ENCODE data around the gene BMP5.

DNA sequence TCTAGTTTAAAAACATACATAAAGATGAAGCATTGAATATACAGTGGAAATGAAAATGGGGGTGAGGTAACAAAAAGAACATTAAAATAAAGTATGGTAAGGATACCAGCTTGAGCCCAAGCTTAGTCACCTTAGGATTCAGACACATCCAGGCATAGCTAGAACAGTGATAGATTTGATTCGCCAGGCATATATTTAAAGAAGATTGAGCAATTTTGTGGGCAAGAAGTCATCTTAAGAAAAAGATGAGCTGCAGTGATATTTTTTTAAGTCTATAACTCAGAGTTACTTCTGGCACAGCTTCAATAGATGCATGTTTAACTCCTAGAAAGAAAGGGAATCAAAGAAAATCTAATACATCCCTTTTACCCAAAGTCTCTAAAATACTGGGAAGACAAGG is 97.9 kb downstream of the BMP5 start:
- TF ChIP-seq JUN (IDR thresholded peaks at IDR 0.05; ENCODE audit: borderline replicate concordance, insufficient read depth, insufficient read length, low read depth) (no peak), EZH2 (IDR thresholded peaks at IDR 0.05; ENCODE audit: borderline replicate concordance, low read depth, low read length, severe bottlenecking) (no peak), POLR2AphosphoS5 (IDR thresholded peaks at IDR 0.05; ENCODE audit: insufficient read depth, low read depth, low read length) (no peak), MYC (IDR thresholded peaks at IDR 0.05; ENCODE audit: low read depth, low read length) (no peak), FOS (IDR thresholded peaks at IDR 0.05; ENCODE audit: borderline replicate concordance, insufficient read depth, low read length) (no peak), POLR2A (IDR thresholded peaks at IDR 0.05; ENCODE audit: low read depth, low read length) (no peak), GATA2 (IDR thresholded peaks at IDR 0.05; ENCODE audit: insufficient read depth, insufficient read length, low read depth, low read length) (no peak)
- TF ChIP-seq, protein P1, sequence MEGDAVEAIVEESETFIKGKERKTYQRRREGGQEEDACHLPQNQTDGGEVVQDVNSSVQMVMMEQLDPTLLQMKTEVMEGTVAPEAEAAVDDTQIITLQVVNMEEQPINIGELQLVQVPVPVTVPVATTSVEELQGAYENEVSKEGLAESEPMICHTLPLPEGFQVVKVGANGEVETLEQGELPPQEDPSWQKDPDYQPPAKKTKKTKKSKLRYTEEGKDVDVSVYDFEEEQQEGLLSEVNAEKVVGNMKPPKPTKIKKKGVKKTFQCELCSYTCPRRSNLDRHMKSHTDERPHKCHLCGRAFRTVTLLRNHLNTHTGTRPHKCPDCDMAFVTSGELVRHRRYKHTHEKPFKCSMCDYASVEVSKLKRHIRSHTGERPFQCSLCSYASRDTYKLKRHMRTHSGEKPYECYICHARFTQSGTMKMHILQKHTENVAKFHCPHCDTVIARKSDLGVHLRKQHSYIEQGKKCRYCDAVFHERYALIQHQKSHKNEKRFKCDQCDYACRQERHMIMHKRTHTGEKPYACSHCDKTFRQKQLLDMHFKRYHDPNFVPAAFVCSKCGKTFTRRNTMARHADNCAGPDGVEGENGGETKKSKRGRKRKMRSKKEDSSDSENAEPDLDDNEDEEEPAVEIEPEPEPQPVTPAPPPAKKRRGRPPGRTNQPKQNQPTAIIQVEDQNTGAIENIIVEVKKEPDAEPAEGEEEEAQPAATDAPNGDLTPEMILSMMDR (IDR thresholded peaks at IDR 0.05; ENCODE audit: extremely low read depth in 1 of 2, insufficient read depth in 1 of 2, low read depth in 1 of 2, low read length in 2 of 2): no peak
- TF ChIP-seq, protein P2, sequence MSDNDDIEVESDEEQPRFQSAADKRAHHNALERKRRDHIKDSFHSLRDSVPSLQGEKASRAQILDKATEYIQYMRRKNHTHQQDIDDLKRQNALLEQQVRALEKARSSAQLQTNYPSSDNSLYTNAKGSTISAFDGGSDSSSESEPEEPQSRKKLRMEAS (IDR thresholded peaks at IDR 0.05; ENCODE audit: insufficient read depth, insufficient read length): no peak

Data from endothelial cell of umbilical vein (primary cell).